Measurements from ENCODE around the gene SLC25A18.

The SLC25A18 gene

GRCh38 chr22:17606496-17606895 lies 43.2 kb downstream of the SLC25A18 start:
- no peak overlapping the region for H3K27ac ChIP-seq (ENCODE audit: low read length)
- no peak overlapping the region for H3K9ac ChIP-seq (ENCODE audit: low read length in 2 of 2)

GRCh38 chr22:17607891-17608521 lies 44.7 kb downstream of the SLC25A18 start:
- Histone ChIP-seq H3K27ac (ENCODE audit: low read length) (no peak overlapping the region), H3K4me3 (ENCODE audit: low read length in 2 of 2) (no peak overlapping the region)

More at GRCh38 chr22:17606496-17606895, 43.2 kb downstream of the SLC25A18 start:
- Histone ChIP-seq H3K27me3 (ENCODE audit: control insufficient read depth in 1 of 2, insufficient read depth in 2 of 2, low read length in 2 of 2) (no peaks in the 10 kb centered on the region), H3K4me1 (ENCODE audit: control insufficient read depth, insufficient read depth, low read length) (no peaks in the 10 kb centered on the region), H3K9me3 (ENCODE audit: control insufficient read depth in 2 of 2, low read length in 2 of 2) (no peaks in the 10 kb centered on the region), H3K36me3 (ENCODE audit: control insufficient read depth in 2 of 2, insufficient read depth in 2 of 2, low read length in 2 of 2) (peaks cover 7 to 9% of the 10 kb centered on the region in 2 donors), H3K4me3 (ENCODE audit: low read length in 2 of 2) (no peak overlapping the region)

GRCh38 chr22:17612057-17612456 lies 48.8 kb downstream of the SLC25A18 start:
- H3K27me3 ChIP-seq (ENCODE audit: control insufficient read depth in 1 of 2, insufficient read depth in 2 of 2, low read length in 2 of 2) = no peaks in the 10 kb centered on the region
- no peaks in the 10 kb centered on the region for H3K4me1 ChIP-seq (ENCODE audit: control insufficient read depth, insufficient read depth, low read length)
- H3K36me3 ChIP-seq (ENCODE audit: control insufficient read depth in 2 of 2, insufficient read depth in 2 of 2, low read length in 2 of 2) = peaks cover 22% of the 10 kb centered on the region in 2 donors
- H3K9me3 ChIP-seq (ENCODE audit: control insufficient read depth in 2 of 2, low read length in 2 of 2) = no peaks in the 10 kb centered on the region
- no peak overlapping the region for H3K9ac ChIP-seq (ENCODE audit: low read length in 2 of 2)
- H3K27ac ChIP-seq (ENCODE audit: low read length) = no peak overlapping the region
- H3K4me3 ChIP-seq (ENCODE audit: low read length in 2 of 2) = no peak overlapping the region

More at GRCh38 chr22:17607891-17608521, 44.7 kb downstream of the SLC25A18 start:
- Histone ChIP-seq H3K4me1 (ENCODE audit: control insufficient read depth, insufficient read depth, low read length) (no peaks in the 10 kb centered on the region), H3K36me3 (ENCODE audit: control insufficient read depth in 2 of 2, insufficient read depth in 2 of 2, low read length in 2 of 2) (peaks cover 18 to 19% of the 10 kb centered on the region in 2 donors), H3K27me3 (ENCODE audit: control insufficient read depth in 1 of 2, insufficient read depth in 2 of 2, low read length in 2 of 2) (no peaks in the 10 kb centered on the region), H3K9me3 (ENCODE audit: control insufficient read depth in 2 of 2, low read length in 2 of 2) (no peaks in the 10 kb centered on the region), H3K9ac (ENCODE audit: low read length in 2 of 2) (no peak overlapping the region)

- no peaks in the 10 kb centered on the region for H3K4me1 ChIP-seq (ENCODE audit: control insufficient read depth, insufficient read depth, low read length)
- peaks cover 14 to 20% of the 10 kb centered on the region in 2 donors for H3K36me3 ChIP-seq (ENCODE audit: control insufficient read depth in 2 of 2, insufficient read depth in 2 of 2, low read length in 2 of 2)
- no peaks in the 10 kb centered on the region for H3K27me3 ChIP-seq (ENCODE audit: control insufficient read depth in 1 of 2, insufficient read depth in 2 of 2, low read length in 2 of 2)
- no peak overlapping the region for H3K4me3 ChIP-seq (ENCODE audit: low read length in 2 of 2)
- H3K9ac ChIP-seq (ENCODE audit: low read length in 2 of 2) = no peak overlapping the region
- H3K9me3 ChIP-seq (ENCODE audit: control insufficient read depth in 2 of 2, low read length in 2 of 2) = no peaks in the 10 kb centered on the region
- H3K27ac ChIP-seq (ENCODE audit: low read length) = no peak overlapping the region
Measured at GRCh38 chr22:17613280-17613679, 50.0 kb downstream of the SLC25A18 start.

- H3K4me3 ChIP-seq (ENCODE audit: low read length in 2 of 2) = peak overlapping the region; percentile 95 to 100
- peak overlapping the region; percentile 99 for H3K9ac ChIP-seq (ENCODE audit: low read length in 2 of 2)
- peaks cover 0 to under 1% of the 10 kb centered on the region in 2 donors for H3K36me3 ChIP-seq (ENCODE audit: control insufficient read depth in 2 of 2, insufficient read depth in 2 of 2, low read length in 2 of 2)
- H3K9me3 ChIP-seq (ENCODE audit: control insufficient read depth in 2 of 2, low read length in 2 of 2) = no peaks in the 10 kb centered on the region
- peaks cover 16% of the 10 kb centered on the region for H3K4me1 ChIP-seq (ENCODE audit: control insufficient read depth, insufficient read depth, low read length)
- no peaks in the 10 kb centered on the region for H3K27me3 ChIP-seq (ENCODE audit: control insufficient read depth in 1 of 2, insufficient read depth in 2 of 2, low read length in 2 of 2)
- H3K27ac ChIP-seq (ENCODE audit: low read length) = peak overlapping the region; percentile 97
Measured at GRCh38 chr22:17627961-17628405, 64.7 kb downstream of the SLC25A18 start.

GRCh38 chr22:17628406-17629172 lies 65.3 kb downstream of the SLC25A18 start, which contains the start of gene ATP6V1E1:
Gene ATP6V1E1, minus strand, starts transcription at chr22:17628749. Its CDS starts 114 bp downstream, at chr22:17628635.
- H3K4me1 ChIP-seq (ENCODE audit: control insufficient read depth, insufficient read depth, low read length) = peaks cover 16% of the 10 kb centered on the region
- peak within 1 kb of the TSS; percentile 95 to 100 for H3K4me3 ChIP-seq (ENCODE audit: low read length in 2 of 2)
- H3K36me3 ChIP-seq (ENCODE audit: control insufficient read depth in 2 of 2, insufficient read depth in 2 of 2, low read length in 2 of 2) = no peaks in the 10 kb centered on the region
- H3K27ac ChIP-seq (ENCODE audit: low read length) = peak within 1 kb of the TSS; percentile 97
- peak within 1 kb of the TSS; percentile 99 for H3K9ac ChIP-seq (ENCODE audit: low read length in 2 of 2)
- H3K27me3 ChIP-seq (ENCODE audit: control insufficient read depth in 1 of 2, insufficient read depth in 2 of 2, low read length in 2 of 2) = no peaks in the 10 kb centered on the region
- no peaks in the 10 kb centered on the region for H3K9me3 ChIP-seq (ENCODE audit: control insufficient read depth in 2 of 2, low read length in 2 of 2)

GRCh38 chr22:17629173-17629489 lies 65.8 kb downstream of the SLC25A18 start:
- H3K27me3 ChIP-seq (ENCODE audit: control insufficient read depth in 1 of 2, insufficient read depth in 2 of 2, low read length in 2 of 2) = no peaks in the 10 kb centered on the region

GRCh38 chr22:17629641-17630040 lies 66.3 kb downstream of the SLC25A18 start:
- H3K27ac ChIP-seq (ENCODE audit: low read length) = no peak overlapping the region
- no peaks in the 10 kb centered on the region for H3K27me3 ChIP-seq (ENCODE audit: control insufficient read depth in 1 of 2, insufficient read depth in 2 of 2, low read length in 2 of 2)
- H3K9ac ChIP-seq (ENCODE audit: low read length in 2 of 2) = no peak overlapping the region
- H3K4me1 ChIP-seq (ENCODE audit: control insufficient read depth, insufficient read depth, low read length) = peaks cover 16% of the 10 kb centered on the region
- no peaks in the 10 kb centered on the region for H3K36me3 ChIP-seq (ENCODE audit: control insufficient read depth in 2 of 2, insufficient read depth in 2 of 2, low read length in 2 of 2)
- H3K9me3 ChIP-seq (ENCODE audit: control insufficient read depth in 2 of 2, low read length in 2 of 2) = no peaks in the 10 kb centered on the region
- H3K4me3 ChIP-seq (ENCODE audit: low read length in 2 of 2) = no peak overlapping the region

More at GRCh38 chr22:17629173-17629489, 65.8 kb downstream of the SLC25A18 start:
- H3K4me3 ChIP-seq (ENCODE audit: low read length in 2 of 2) = peak overlapping the region; percentile 95 to 100
- no peaks in the 10 kb centered on the region for H3K36me3 ChIP-seq (ENCODE audit: control insufficient read depth in 2 of 2, insufficient read depth in 2 of 2, low read length in 2 of 2)
- H3K27ac ChIP-seq (ENCODE audit: low read length) = peak overlapping the region; percentile 97
- no peaks in the 10 kb centered on the region for H3K9me3 ChIP-seq (ENCODE audit: control insufficient read depth in 2 of 2, low read length in 2 of 2)
- peak overlapping the region; percentile 99 for H3K9ac ChIP-seq (ENCODE audit: low read length in 2 of 2)
- peaks cover 16% of the 10 kb centered on the region for H3K4me1 ChIP-seq (ENCODE audit: control insufficient read depth, insufficient read depth, low read length)

- Histone ChIP-seq H3K4me3 (ENCODE audit: low read length in 2 of 2) (no peak overlapping the region), H3K4me1 (ENCODE audit: control insufficient read depth, insufficient read depth, low read length) (peaks cover 16% of the 10 kb centered on the region), H3K27me3 (ENCODE audit: control insufficient read depth in 1 of 2, insufficient read depth in 2 of 2, low read length in 2 of 2) (no peaks in the 10 kb centered on the region), H3K27ac (ENCODE audit: low read length) (no peak overlapping the region), H3K9ac (ENCODE audit: low read length in 2 of 2) (no peak overlapping the region), H3K9me3 (ENCODE audit: control insufficient read depth in 2 of 2, low read length in 2 of 2) (no peaks in the 10 kb centered on the region), H3K36me3 (ENCODE audit: control insufficient read depth in 2 of 2, insufficient read depth in 2 of 2, low read length in 2 of 2) (no peaks in the 10 kb centered on the region)
Measured at GRCh38 chr22:17631076-17631565, 67.8 kb downstream of the SLC25A18 start.

- peaks cover 12% of the 10 kb centered on the region for H3K4me1 ChIP-seq (ENCODE audit: control insufficient read depth, insufficient read depth, low read length)
- no peaks in the 10 kb centered on the region for H3K36me3 ChIP-seq (ENCODE audit: control insufficient read depth in 2 of 2, insufficient read depth in 2 of 2, low read length in 2 of 2)
- H3K4me3 ChIP-seq (ENCODE audit: low read length in 2 of 2) = no peak overlapping the region
- H3K27me3 ChIP-seq (ENCODE audit: control insufficient read depth in 1 of 2, insufficient read depth in 2 of 2, low read length in 2 of 2) = no peaks in the 10 kb centered on the region
- H3K9me3 ChIP-seq (ENCODE audit: control insufficient read depth in 2 of 2, low read length in 2 of 2) = no peaks in the 10 kb centered on the region
- H3K27ac ChIP-seq (ENCODE audit: low read length) = no peak overlapping the region
- no peak overlapping the region for H3K9ac ChIP-seq (ENCODE audit: low read length in 2 of 2)
Measured at GRCh38 chr22:17633217-17633997, 70.1 kb downstream of the SLC25A18 start.

Measured in stomach smooth muscle (tissue), 2 donors.